Measurements from ENCODE around the gene ACACB.

The ACACB gene

DNA sequence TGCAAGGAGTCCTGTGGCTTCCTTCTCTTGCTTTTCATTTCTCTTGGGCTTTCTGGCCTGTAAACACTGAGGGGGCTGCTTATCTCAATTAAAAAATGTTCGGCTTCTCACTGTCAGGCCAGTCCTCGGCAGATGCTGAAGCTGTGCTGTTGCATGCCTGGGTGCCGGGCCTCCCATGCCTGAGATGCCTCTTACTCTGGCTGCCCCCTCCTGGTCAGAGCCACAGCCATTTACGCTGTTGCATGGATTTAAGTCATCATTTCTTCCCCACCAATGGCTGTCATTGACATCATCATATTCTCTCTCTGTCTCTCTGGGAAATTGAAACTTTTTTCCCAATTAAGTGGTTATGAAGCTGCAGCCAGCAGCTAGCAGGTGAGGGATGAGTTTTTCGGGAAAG lies 139.0 kb downstream of the ACACB start:
- no peak for DNase-seq (ENCODE audit: low spot score)

DNA sequence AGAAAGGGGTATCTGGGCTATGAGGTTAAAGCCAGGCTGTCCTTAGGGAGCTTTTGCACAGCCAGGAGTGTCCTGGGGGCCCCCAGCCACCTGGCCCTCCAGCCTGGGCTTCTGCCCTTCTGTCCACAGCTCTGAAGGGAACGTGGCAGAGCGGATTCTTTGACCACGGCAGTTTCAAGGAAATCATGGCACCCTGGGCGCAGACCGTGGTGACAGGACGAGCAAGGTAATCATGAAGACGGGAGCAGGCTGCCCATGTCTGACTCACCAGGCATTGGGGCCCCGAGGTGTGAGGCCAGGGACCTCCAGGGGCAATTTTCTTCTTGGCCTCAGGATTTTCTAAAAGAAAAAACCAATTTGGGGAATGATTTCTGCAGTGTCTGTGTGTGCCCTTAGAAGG lies 139.6 kb downstream of the ACACB start:
- no peak for DNase-seq (ENCODE audit: low spot score)

DNA sequence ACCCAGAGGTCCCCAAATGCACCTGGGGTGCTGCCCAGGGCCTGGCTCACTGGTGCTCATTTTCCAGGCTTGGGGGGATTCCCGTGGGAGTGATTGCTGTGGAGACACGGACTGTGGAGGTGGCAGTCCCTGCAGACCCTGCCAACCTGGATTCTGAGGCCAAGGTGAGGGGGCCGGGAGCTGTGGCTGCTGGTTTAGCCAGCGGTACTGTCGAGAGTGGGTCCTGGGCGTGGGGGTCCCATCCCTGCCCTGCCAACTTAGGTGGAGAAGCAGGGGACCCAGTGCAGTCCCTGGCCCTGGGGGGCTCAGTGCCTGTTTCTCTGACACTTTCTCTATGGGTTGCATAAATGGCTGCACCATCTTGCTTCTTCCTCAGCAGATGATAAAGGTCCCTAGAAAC lies 141.8 kb downstream of the ACACB start:
- no peak for DNase-seq (ENCODE audit: low spot score)

DNA sequence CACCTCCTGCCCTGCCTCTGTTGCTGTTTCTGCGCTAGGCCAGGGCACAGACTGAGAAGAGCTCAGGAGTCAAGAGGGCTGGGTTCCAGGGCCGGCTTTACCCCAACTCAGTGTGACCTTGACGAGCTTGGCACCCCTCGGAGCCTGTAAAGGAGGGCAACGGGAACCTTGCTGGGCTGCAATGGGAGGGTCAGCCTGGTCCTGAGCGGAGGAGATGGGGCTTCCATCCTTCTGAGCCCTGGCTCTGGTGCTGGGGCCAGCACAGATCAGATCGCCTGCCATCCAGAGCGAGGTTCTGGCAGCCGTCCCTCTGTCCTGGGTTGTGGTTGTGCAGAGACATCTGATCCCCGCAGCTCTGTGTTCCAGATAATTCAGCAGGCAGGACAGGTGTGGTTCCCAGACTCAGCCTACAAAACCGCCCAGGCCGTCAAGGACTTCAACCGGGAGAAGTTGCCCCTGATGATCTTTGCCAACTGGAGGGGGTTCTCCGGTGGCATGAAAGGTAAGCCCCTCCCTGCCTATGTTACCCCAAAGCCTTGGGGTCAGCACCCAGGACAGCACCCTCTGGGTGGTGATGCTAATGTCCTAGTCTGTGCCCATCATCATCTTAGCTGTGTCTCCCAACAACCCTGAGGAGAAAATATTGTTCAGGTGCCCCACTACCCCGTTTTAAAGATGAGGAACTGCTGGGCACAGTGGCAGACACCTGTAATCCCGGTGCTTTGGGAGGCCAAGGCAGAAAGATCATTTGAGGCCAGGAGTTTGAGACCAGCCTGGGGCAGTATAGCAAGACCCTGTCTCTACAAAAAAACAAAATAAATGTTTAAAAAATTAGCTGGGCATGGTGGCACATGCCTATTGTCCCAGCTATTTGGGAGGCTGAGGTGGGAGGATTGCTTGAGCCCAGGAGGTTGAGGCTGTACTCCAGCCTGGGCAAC lies 142.5 kb downstream of the ACACB start:
- DNase-seq (ENCODE audit: low spot score): no peak

DNA sequence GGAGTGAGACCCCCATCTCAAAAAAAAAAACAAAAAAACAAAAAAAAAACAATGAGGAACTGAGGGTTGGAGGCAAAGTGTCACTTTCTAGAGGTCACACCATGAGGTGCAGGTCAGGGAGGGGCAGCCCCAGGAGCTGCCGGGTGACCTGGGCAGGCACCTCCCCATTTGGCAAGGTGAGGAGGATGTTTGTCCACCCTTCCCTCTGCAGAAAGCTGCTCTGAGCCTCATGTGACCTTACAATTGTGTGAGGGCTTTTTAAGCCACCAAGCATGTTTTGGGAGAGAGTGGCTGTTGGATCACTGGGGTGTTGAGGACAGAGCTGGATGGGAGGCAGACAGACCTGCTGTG lies 143.1 kb downstream of the ACACB start:
- no peak for DNase-seq (ENCODE audit: low spot score)

DNA sequence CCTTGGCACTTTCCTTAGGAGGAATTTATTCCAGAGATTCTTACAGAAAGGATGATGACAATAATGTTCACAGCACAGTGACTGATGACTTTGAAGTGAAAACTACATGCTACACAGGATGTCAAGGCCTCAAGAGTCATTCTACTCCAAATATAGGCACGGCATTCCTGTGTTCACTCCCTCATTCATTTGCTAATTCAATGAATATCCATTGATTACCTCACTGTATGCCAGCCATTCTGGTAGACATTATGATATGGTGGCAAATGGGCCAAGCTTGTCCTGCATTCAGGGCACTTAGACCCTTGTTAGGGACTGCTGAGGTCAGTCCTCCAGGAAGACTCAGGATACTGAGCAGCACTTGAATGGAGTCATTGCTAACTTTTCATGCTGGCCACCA lies 144.7 kb downstream of the ACACB start:
- no peak for DNase-seq (ENCODE audit: low spot score)

DNA sequence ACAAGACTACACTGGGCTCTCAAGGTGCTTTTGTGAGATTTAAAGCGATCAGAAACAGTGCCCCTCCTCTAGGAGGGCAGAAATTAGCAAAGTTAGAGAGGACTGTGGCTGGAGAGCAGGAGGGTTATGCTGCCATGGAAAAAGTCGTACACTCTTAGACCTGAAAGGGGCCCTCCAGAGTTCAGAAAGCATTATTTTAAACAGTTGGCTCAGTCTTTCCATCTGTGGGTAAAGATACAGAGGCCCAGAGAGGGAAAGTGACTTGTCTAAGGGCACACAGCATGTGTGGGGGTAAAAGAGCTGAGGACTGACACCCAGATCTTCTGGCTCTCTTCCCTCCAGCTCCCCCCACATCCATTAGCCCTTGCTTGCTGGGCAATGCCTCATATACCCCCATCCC lies 145.6 kb downstream of the ACACB start:
- DNase-seq (ENCODE audit: low spot score): no peak

DNA sequence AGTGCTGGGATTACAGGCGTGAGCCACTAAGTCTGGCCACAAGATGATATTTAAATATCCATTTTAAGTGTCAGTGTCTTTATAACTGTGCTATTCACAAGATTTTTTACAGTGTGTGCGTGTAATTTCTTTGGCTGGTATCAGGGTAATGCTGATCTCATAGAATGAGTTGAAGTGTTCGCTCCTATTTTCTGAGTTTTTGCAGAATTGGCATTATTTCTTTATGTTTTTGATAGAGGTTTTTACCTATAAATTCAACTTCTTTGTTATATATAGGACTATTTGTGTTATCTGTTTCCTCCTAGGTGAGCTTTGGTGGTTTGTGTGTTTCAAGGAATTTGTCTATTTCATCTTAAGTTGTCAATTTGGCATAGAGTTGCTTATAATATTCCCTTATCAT lies 147.1 kb downstream of the ACACB start:
- no peak for DNase-seq (ENCODE audit: low spot score)

DNA sequence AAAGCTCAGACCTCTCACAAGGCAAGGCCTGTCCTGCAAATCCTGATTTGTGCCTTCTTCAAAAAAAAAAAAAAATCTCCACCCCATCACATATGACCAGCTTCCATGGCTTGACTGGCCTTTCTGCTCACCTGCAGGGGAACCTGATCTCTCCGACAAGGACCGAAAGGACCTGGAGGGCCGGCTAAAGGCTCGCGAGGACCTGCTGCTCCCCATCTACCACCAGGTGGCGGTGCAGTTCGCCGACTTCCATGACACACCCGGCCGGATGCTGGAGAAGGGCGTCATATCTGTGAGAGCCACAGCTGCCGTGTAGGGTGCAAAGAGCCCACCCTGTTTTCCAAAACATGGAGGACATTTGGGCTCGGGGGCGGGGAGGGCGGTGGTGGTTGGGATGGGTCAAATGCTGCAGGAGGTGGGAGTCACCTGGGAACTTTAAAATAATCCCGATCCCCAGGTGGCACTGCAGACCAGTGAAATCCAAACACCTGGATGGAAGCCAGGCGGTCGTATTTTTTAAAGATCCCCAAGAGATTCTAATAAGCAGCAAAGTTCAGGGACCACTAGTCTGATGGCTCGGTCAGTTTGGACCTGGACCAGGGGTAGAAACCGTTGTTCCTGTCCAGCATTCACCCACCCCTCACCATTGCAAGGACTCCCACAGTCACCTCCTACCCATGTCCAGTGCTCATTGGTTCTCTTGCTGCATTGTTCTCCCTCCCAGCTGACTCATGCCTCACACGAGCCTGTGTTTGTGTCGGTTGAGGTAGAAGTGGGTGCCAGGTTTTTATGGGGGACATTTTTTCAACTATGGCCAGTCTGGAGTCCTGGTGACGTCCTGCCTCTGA lies 147.9 kb downstream of the ACACB start:
- no peak for DNase-seq (ENCODE audit: low spot score)

DNA sequence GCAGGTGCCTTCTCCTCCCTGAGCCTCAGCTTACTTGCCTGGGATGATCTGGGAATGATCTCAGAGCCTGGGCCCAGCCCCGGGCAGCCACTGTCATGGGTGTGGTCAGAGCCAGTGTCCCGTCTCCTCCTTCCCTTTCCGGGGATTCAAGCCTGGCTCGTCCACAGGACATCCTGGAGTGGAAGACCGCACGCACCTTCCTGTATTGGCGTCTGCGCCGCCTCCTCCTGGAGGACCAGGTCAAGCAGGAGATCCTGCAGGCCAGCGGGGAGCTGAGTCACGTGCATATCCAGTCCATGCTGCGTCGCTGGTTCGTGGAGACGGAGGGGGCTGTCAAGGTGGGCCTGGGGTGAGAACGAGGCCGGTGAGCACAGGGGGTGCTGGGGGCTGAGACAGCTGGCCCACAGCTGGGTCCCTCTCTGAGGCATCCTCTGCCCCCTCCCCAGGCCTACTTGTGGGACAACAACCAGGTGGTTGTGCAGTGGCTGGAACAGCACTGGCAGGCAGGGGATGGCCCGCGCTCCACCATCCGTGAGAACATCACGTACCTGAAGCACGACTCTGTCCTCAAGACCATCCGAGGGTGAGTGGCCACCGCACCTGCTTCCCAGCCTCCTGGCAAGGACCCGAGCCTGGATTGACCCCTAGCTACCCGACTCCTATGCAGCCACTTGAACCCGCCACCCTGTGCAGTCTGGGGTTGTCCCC lies 148.7 kb downstream of the ACACB start:
- DNase-seq (ENCODE audit: low spot score): no peak

DNA sequence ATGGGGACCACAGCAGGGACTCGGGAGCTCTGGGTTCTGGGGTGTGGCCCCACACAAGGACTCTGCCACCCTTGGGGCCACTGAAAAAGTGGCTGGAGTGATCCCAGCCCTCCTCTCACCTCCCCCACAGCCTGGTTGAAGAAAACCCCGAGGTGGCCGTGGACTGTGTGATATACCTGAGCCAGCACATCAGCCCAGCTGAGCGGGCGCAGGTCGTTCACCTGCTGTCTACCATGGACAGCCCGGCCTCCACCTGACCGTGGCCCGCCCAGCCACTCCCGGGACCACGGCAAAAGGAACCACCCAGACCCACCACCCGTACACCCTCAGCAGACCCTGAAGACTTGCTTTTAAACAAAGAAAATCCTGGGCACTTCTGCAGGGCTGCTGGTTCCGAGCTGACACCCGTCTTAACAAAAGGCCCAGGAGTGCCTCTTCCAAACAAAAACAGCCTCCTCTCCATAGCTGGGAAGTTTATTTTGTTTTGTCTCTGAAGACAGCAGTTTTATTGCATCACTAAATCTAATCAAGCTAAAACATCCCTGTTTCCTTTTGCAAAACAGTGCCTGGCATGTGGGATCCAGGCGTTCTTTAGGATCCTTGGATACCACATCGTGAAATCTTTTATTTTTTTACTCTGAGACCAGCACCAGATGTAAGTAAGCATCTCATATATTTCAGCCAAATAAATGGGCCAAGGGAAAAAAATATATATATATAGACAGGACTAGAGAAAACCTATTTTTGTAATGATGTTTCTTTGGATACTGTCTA lies 149.9 kb downstream of the ACACB start:
- no peak for DNase-seq (ENCODE audit: low spot score)

DNA sequence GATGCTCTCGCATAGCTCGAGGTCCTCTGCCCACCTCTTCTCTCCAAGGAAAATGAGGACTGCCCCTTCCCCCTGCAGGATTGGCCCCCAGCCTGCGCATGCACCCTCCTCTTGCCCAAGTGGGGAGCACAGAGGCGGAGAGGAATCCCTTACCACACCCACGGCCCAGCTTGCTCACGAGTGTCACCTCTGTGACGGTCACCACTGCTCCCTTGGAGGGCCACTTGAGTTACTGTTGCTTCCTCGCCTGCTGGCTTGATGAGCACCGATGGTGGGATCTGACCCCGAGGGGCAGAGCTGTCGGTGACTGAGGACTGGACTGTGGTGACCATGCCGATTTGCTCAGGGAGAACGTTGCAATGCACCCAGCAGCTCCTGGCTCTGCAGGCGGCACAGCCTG lies 151.0 kb downstream of the ACACB start:
- DNase-seq (ENCODE audit: low spot score): no peak

DNA sequence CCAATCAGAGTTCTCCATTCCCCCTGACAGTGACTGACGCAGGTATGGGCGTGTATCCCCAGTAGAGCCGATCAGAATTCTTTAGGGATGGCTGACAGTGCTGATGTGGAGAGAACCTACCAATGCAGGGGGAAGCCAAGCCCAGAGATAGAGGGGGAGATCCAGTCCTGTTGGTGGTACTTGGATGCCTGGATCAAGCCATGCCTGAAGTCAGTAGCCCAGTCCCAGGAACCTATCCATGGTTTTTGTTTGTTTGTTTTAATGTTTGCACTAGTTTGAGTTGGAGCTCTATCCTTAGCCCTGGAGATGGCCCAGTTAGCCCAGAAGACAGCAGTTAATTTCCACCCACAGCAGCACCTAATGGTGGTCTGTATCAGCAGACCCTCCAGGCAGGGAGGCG lies 152.5 kb downstream of the ACACB start:
- no peak for DNase-seq (ENCODE audit: low spot score)

DNA sequence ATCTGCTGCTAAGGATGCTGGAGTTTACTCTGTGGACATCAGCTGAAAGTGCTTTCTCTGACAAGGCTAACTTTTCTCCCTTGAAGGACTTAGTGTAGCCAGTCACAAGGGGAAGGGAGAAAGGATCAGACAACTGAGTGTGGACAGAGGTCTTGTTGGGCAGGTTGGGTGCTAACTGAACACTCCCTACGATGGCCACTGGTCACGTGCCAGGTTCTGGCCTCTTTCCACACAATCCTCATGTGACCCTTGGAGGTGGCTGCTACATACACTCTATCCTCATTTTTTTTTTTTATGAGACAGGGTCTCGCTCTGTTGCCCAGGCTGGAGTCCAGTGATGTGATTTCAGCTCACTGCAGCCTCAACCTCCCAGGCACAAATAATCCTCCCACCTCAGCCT lies 153.0 kb downstream of the ACACB start:
- no peak for DNase-seq (ENCODE audit: low spot score)

DNA sequence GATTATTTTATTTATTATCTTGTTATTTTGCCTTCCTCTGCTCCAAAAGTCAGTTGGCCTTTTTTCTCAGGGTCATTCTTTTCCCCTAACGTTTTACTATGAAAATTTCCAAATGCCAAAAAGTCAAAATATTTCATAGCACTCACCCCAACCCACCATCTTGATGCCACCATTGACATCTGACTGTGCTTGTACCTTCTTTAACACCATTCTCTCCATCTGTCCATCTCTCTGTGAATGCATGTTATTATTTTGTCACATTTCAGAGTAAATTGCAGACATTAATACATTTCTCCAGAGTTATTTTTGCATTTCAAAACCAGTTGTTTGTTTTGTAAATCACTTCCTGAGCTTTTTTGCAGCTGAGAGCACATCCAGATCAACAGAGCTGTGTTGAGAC lies 154.1 kb downstream of the ACACB start:
- no peak for DNase-seq (ENCODE audit: low spot score)

DNA sequence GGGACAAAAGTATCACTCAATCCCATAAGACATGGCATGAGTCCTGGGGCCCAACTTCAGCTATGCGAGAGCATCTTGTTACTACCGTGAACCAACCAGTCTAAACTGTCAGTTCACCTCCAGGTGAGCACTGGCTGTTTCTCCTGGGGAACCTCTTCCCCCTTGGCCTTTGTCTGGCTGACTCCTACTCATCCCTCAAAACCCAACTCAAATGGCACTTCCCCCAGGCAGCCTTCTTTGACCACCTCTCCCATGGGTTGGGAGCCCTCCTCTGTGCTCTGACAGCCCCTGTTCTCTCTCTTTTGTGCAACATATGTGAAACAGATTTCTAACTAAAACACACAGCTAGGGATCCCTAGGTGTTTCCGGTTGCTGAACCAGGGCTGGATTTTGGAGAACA lies 155.0 kb downstream of the ACACB start:
- DNase-seq (ENCODE audit: low spot score): no peak

DNA sequence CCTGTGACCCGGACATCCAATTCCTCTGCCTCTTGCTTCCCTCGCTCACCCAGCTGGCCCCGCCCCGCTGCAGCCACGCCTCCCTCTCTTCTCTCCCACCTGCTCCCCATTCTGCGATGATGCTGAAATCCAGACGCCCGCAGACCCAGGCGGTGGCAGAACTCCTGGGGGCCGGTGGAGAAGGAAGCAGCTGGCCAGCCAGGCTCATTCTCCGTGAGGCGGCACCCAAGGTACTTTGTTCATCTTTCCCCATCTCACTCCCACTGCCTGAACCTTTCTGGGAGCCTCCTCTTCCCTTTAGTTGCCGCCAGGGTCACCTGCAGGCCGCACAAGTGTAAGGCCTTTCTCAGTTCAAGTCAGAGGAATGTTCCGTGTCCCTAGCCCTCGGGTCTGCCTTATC lies 157.0 kb downstream of the ACACB start:
- no peak for DNase-seq (ENCODE audit: low spot score)

DNA sequence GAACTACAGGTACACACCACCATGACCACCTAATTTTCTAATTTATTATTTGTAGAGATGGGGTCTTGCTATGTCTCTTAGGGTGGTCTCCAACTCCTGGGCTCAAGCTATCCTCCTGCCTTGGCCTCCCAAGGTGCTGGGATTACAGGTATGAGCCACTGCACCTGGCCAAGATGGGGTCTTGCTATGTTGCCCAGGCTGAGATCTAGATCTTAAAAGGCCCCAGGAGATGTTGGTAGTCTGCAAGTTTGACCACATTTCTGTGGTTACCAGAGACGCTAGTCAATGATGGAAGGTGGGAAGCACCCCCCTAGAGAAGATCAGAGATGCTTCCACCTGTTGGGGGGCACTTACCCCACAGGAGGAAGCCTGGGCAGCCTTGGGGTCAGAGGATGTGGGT lies 158.0 kb downstream of the ACACB start:
- no peak for DNase-seq (ENCODE audit: low spot score)

DNA sequence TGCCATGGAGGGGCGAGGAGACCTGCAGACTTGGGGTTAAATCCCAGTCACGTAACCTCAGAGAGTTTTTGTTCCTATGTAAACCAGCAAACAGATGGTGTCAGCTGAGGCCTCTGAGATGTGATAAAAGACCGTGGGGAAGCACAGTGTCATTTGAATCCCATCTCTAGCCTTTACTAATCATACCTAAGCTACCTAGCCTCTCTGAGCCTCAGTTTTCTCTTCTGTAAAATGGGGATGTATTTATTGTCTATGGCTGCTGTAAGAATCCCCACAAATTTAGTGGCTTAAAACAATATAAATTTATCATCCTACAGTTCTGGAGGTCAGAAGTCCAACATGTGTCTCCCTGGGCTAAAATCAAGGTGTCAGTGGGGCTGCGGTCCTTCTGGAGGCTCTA lies 158.8 kb downstream of the ACACB start:
- no peak for DNase-seq (ENCODE audit: low spot score)

DNA sequence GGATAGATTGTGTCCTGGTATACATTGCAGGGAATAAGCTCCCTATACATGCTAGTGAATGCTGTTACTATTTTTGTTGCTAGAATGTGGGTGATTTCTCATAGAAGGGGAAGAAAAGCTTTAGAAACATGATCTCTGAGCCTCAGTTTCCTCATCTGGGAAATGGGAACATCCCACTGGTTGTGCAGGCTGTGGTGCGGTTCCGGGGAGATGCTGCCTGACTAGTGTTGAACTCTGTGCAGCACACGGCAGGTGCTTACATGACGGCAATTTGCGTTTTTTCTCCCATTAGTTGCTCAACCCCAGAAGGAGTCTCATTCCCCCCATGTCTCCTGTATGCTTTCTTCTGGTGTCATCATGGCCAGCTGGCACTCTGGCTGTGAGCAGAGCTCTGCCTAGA lies 159.8 kb downstream of the ACACB start:
- no peak for DNase-seq (ENCODE audit: low spot score)

DNA sequence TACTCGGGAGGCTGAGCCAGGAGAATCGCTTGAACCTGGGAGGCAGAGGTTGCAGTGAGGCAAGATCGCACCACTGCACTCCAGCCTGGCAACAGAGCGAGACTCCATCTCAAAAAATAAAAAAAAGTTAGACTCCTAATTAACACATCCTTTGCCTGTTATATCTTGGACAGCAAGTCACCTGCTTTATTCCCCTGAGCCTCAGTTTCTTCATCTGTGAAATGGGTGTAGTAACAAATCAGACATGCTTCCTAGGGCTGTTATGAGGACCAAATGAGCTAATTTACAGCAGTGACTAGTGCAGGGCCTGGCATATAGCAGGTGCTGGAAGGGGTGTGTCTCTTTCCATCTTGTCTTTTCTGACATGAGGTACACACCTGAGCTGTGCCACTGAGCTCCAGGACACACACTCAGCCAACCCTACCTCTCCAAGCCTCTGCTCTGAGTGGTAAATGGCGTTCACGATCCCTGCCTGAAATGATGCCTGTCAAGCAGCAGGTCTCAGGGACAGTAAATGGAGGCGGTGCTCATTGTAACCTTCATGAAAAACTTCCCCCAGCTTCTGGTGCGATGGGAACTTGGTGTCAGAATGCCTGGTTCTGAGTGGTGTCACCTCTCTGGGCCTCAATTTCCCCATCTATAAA lies 161.0 kb downstream of the ACACB start:
- DNase-seq (ENCODE audit: low spot score): no peak
